ENCODE data around the gene PLEKHM2. TPM values are rescaled to one million over a fixed set of nuclear protein-coding genes. Genes with fewer than 3 reads are reported as not detected.
A peak's percentile ranks its signal among the peaks of the same experiment; 100 is the strongest.

Gene PLEKHM2
- total and polyA plus RNA-seq, 8 donors, result 22.9 to 39.6 (median 33.3) TPM

GRCh38 chr1:15734296-15734695 is 50.2 kb downstream of the PLEKHM2 start:
- TF ChIP-seq, protein P1, sequence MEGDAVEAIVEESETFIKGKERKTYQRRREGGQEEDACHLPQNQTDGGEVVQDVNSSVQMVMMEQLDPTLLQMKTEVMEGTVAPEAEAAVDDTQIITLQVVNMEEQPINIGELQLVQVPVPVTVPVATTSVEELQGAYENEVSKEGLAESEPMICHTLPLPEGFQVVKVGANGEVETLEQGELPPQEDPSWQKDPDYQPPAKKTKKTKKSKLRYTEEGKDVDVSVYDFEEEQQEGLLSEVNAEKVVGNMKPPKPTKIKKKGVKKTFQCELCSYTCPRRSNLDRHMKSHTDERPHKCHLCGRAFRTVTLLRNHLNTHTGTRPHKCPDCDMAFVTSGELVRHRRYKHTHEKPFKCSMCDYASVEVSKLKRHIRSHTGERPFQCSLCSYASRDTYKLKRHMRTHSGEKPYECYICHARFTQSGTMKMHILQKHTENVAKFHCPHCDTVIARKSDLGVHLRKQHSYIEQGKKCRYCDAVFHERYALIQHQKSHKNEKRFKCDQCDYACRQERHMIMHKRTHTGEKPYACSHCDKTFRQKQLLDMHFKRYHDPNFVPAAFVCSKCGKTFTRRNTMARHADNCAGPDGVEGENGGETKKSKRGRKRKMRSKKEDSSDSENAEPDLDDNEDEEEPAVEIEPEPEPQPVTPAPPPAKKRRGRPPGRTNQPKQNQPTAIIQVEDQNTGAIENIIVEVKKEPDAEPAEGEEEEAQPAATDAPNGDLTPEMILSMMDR (IDR thresholded peaks at IDR 0.05), result no peak
- peaks cover 0 to 16% (median 13%) of the 10 kb centered on the region in 3 donors for H3K36me3 ChIP-seq

GRCh38 chr1:15734901-15735300 is 50.8 kb downstream of the PLEKHM2 start:
- ATAC-seq, result peak in 2 of 4 donors; percentile 1 to 2
- WGBS, 2 donors, result 57 to 60% methylated on average over 17 of the region's 17 CpGs
- TF ChIP-seq, protein P1 (IDR thresholded peaks at IDR 0.05), result no peak
- Histone ChIP-seq H3K9me3 (no peaks in the 10 kb centered on the region), H3K4me3 (no peak overlapping the region), H3K27me3 (no peaks in the 10 kb centered on the region), H3K4me1 (peaks cover 32 to 37% (median 37%) of the 10 kb centered on the region in 3 donors), H3K36me3 (peaks cover 0 to 16% (median 13%) of the 10 kb centered on the region in 3 donors), H3K27ac (peak overlapping the region; percentile 79 to 97 (median 84))
- FAIRE-seq, result no peak
- intact Hi-C loops (cut with DNase I), result loop anchor here in 1 of 3 donors (10.0 kb wide), 1 partner anchor 140 kb away; no protein-coding TSS in a partner anchor
- DNase-seq, result peak in 1 of 6 donors; percentile 33

More at GRCh38 chr1:15734296-15734695, 50.2 kb downstream of the PLEKHM2 start:
- Histone ChIP-seq H3K4me3 (no peak overlapping the region), H3K9me3 (no peaks in the 10 kb centered on the region), H3K27me3 (no peaks in the 10 kb centered on the region), H3K27ac (no peak overlapping the region), H3K4me1 (peaks cover 32 to 37% (median 37%) of the 10 kb centered on the region in 3 donors)
- no peak for ATAC-seq
- no peak for DNase-seq
- no peak for FAIRE-seq
- WGBS, 2 donors, result 81 to 87% methylated on average over 11 to 13 of the region's 13 CpGs
- intact Hi-C loops (cut with DNase I), result loop anchor here in 1 of 3 donors (10.0 kb wide), 1 partner anchor 139 kb away; no protein-coding TSS in a partner anchor

GRCh38 chr1:15735304-15736037 is 51.4 kb downstream of the PLEKHM2 start:
- Histone ChIP-seq H3K4me3 (no peak overlapping the region), H3K27ac (peak overlapping the region; percentile 79 to 97 (median 84)), H3K27me3 (no peaks in the 10 kb centered on the region), H3K36me3 (peaks cover 0 to 16% (median 13%) of the 10 kb centered on the region in 3 donors), H3K4me1 (peaks cover 32 to 37% (median 37%) of the 10 kb centered on the region in 3 donors), H3K9me3 (no peaks in the 10 kb centered on the region)
- DNase-seq, result peak in 5 of 6 donors; percentile 66 to 91 (median 81)
- intact Hi-C loops (cut with DNase I), result loop anchor here in 1 of 3 donors (10.0 kb wide), 1 partner anchor 141 kb away; no protein-coding TSS in a partner anchor
- ATAC-seq, result peak; percentile 59 to 72 (median 64)
- no peak for FAIRE-seq
- TF ChIP-seq, protein P1 (IDR thresholded peaks at IDR 0.05), result no peak
- 23 to 32% methylated on average over 12 of the region's 12 CpGs for WGBS, 2 donors

- no peak for FAIRE-seq
- peak; percentile 88 to 91 (median 89) for ATAC-seq
- peaks cover 0 to 16% (median 13%) of the 10 kb centered on the region in 3 donors for H3K36me3 ChIP-seq
- TF ChIP-seq, protein P1 (IDR thresholded peaks at IDR 0.05), result no peak
- peak within 1 kb of the TSS; percentile 79 to 97 (median 84) for H3K27ac ChIP-seq
- no peaks in the 10 kb centered on the region for H3K27me3 ChIP-seq
- intact Hi-C loops (cut with DNase I), result loop anchor here in 1 of 3 donors (10.0 kb wide), 1 partner anchor 141 kb away; no protein-coding TSS in a partner anchor
- peaks cover 32 to 37% (median 37%) of the 10 kb centered on the region in 3 donors for H3K4me1 ChIP-seq
- peak; percentile 92 to 99 (median 96) for DNase-seq
- H3K9me3 ChIP-seq, result no peaks in the 10 kb centered on the region
- peak within 1 kb of the TSS in 2 of 4 donors; percentile 12 to 20 for H3K4me3 ChIP-seq
- 25 to 27% methylated on average over 32 to 35 of the region's 35 CpGs for WGBS, 2 donors
Observed at GRCh38 chr1:15736038-15736891, 52.1 kb downstream of the PLEKHM2 start, which contains the start of gene SLC25A34. TSS of gene SLC25A34 (plus strand) at chr1:15736258. CDS start at chr1:15736486, 228 bp downstream.

Data from pancreas (tissue), 10 donors.